HG03460 (cell line): ENCODE measurements around the gene BLTP2.

Experiments used
- ATAC-seq: cut with Tn5 transposase; IDR thresholded peaks from one replicate; pipeline ENCODE4 v1.9.1; 2021; ENCODE audit not compliant: unreplicated experiment

Gene BLTP2

DNA sequence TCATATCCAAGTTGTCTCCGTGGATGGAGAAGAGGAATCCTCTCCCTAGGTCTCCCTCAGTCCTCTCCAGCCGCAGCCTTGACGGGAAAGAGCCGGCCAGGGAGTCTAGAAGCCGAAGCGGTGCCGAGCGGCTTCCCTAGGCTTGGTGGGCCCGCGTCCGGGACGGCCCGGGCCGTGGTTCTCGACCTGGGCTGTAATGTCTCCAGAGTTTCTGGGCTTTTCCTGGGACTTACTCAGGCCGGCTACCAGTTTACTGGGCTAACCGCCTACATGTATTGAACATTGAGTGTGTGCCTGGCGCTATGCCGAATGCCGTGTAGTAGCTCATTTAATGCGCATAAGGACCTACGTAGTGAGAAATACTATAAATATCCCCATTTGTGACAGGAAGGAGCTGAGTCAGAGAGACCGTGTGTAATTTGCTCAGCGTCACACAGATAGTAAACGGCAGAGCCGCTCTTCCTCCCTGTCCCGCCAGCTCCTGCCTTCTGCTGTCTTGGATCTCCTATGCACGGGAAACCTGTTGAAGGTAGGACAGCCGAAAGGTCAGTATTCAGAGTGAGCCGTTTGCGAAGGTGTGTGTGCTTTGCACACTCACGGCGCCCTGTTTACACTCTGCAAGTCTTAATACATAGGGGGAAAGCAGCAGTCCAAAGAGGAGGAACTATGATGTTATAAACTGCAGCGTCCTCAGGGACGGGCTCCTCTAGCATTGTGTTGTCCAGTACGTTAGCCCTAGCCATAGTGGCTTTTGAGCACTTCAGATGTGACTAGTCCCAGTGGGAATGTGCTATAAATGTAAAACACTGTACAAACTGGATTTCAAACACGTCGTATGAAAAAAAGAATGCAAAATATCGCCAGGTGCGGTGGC lies 45.4 kb downstream of the BLTP2 start:
- ATAC-seq, result peak; percentile 41

DNA sequence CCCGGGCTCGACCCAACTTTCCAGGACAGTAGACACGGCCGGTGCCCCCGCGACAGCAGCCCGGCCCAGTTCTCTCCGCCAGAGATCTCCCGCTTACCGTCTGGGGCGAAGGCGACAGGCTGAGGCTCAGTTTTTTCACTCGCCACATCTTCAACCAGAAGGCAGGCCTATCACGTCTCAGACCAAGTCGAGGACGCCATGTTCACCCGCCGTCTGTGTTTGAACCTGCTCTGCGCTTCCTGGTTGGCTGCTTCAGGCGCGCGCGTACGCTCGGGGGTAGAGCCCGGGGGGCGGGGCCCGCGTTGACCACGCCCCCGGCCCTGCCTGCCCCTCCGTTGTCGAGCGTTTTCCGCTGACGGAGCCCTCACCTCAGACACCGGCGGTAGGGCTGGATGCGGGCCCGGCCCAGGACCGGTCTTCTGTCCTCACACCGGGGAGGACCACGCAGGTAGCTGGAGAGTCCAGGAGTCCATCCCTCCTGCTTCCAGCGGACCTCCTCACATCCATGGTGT lies 46.1 kb downstream of the BLTP2 start, which contains the start of gene SPAG5:
SPAG5 (minus strand) TSS at position 227 of the 512 bp plus-strand sequence; CDS start at position 148, 79 bp downstream.
- peak; percentile 82 for ATAC-seq

DNA sequence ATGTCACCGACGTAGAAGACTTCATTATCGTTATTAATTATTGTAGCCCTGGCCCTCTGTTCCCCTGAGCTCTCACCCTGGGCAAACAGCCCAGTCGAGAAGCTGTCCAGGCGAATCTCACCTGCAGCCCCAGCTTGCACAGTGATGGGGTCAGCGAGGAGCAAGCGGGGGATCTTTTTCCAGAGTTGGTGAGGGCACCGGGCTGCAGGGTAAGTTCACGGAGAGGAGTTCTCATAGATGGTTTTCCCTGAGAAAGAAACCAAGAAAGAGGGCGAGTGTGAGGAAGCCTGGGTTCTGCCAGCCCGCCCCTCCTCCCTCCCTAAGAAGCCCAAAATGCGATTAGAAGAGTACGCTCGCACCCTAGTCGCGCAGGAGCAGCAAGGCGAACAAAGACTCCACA lies 46.6 kb downstream of the BLTP2 start:
- ATAC-seq, result no peak

DNA sequence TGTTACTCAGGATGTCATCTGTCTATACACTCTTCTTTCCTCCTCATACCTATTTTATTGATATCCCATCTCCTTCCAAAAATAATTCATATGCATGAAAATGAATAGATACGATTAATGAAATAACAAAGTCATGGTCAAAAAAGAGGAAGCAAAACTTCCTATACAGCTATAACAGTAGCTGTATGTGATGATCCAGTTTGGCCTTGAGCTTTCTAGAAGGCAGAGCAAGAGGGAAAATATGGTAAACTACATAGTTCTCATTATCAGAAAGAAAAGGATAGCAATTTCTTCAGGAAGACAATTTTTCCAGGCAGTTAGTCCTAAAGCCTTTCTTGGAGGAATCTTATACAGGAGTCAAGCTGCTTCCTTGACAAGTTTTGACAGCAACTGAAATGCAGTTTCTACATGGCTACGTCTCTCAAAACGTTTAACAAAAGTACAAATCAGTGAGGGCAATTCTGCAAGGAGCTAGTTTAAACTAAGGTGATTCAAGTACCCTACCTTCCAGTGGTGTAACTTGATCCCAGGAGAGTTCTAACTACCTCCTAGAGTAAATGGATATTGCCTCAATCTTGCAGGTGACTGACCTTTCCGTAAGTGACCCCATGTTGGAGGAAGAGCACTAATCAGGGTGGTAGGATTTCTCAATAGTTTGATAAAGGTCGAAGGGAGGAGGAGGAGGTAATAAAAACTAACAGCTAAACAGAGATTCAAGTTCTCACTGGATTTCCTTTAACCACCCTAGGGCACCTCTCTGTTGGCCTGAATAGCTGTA lies 47.2 kb downstream of the BLTP2 start:
- ATAC-seq, result no peak
